ENCODE results near the gene RFTN1.

DNA sequence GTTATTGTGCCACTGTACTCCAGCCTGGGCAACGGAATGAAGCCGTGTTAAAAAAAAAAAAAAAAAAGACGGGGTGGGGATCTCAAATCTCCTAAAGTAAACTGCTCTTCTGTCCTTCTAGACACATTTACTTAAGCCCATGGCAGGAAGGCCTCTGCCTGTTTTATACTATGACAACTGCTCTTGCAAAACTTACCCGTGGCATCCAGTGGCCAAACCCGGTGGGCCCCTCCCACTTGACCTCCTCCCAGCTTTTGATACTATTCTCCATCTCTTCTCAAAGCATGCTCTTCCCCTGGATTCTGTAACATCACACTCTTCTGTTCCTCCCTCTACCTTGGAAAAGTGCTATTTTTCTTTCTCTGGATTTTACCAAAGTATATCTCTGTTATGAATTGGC is 112.2 kb downstream of the RFTN1 start:
- no peak for TF ChIP-seq EZH2phosphoT487 (IDR thresholded peaks at IDR 0.05; ENCODE audit: borderline replicate concordance, low read length)
- TF ChIP-seq, protein P1, sequence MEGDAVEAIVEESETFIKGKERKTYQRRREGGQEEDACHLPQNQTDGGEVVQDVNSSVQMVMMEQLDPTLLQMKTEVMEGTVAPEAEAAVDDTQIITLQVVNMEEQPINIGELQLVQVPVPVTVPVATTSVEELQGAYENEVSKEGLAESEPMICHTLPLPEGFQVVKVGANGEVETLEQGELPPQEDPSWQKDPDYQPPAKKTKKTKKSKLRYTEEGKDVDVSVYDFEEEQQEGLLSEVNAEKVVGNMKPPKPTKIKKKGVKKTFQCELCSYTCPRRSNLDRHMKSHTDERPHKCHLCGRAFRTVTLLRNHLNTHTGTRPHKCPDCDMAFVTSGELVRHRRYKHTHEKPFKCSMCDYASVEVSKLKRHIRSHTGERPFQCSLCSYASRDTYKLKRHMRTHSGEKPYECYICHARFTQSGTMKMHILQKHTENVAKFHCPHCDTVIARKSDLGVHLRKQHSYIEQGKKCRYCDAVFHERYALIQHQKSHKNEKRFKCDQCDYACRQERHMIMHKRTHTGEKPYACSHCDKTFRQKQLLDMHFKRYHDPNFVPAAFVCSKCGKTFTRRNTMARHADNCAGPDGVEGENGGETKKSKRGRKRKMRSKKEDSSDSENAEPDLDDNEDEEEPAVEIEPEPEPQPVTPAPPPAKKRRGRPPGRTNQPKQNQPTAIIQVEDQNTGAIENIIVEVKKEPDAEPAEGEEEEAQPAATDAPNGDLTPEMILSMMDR (IDR thresholded peaks at IDR 0.05; ENCODE audit: low read depth, low read length, poor library complexity, severe bottlenecking), result no peak

Data from DOHH2 (cell line).